Measurements from ENCODE around the gene CTXN2. TPM values are rescaled to one million over a fixed set of nuclear protein-coding genes. Genes with fewer than 3 reads are reported as not detected.
A peak's percentile ranks its signal among the peaks of the same experiment; 100 is the strongest.

The CTXN2 gene
- total and polyA plus RNA-seq, 2 of the 13 experiments (the other 11 are each of a cell fraction or from before 2014, with no cell fraction given), result not detected

- TF ChIP-seq GMEB2 (CRISPR knock-in tag; IDR thresholded peaks at IDR 0.05; ENCODE audit: low read depth) (no peak), ZNF441 (CRISPR knock-in tag; IDR thresholded peaks at IDR 0.05; ENCODE audit: borderline replicate concordance) (peak; percentile 86), ZBTB38 (CRISPR knock-in tag; IDR thresholded peaks at IDR 0.05) (no peak), NR2F6 (IDR thresholded peaks at IDR 0.05) (no peak), NR2F6 (CRISPR knock-in tag; IDR thresholded peaks at IDR 0.05) (no peak), STAT5B (CRISPR knock-in tag; IDR thresholded peaks at IDR 0.05) (0 out of 2 replicates have a peak, but pooled peaks have one; percentile 53), ADNP (CRISPR knock-in tag; IDR thresholded peaks at IDR 0.05) (no peak), ELF3 (CRISPR knock-in tag; IDR thresholded peaks at IDR 0.05) (0 out of 2 replicates have a peak, but pooled peaks have one; percentile 46), PHF20 (CRISPR knock-in tag; IDR thresholded peaks at IDR 0.05) (no peak), FLYWCH1 (CRISPR knock-in tag; IDR thresholded peaks at IDR 0.05) (no peak), KDM5A (IDR thresholded peaks at IDR 0.05; ENCODE audit: borderline replicate concordance, low read length) (no peak), ZNF543 (CRISPR knock-in tag; IDR thresholded peaks at IDR 0.05) (no peak), ZNF709 (CRISPR knock-in tag; IDR thresholded peaks at IDR 0.05) (no peak), KDM5B (CRISPR knock-in tag; IDR thresholded peaks at IDR 0.05; ENCODE audit: borderline replicate concordance) (no peak), ZNF792 (CRISPR knock-in tag; IDR thresholded peaks at IDR 0.05) (0 out of 2 replicates have a peak, but pooled peaks have one; percentile 61), SOX5 (CRISPR knock-in tag; IDR thresholded peaks at IDR 0.05; ENCODE audit: borderline replicate concordance) (peak; percentile 20; the same call in 1 of the 2 replicates), ZBTB1 (CRISPR knock-in tag; IDR thresholded peaks at IDR 0.05; ENCODE audit: borderline replicate concordance) (no peak), ZNF589 (CRISPR knock-in tag; conservative IDR thresholded peaks at IDR 0.05) (no peak), EED (CRISPR knock-in tag; IDR thresholded peaks at IDR 0.05) (no peak), GATA4 (IDR thresholded peaks at IDR 0.05; ENCODE audit: borderline replicate concordance, low read depth) (no peak), CCDC6 (CRISPR knock-in tag; IDR thresholded peaks at IDR 0.05) (no peak), MAFF (IDR thresholded peaks at IDR 0.05; ENCODE audit: low read depth, low read length) (no peak), ZNF431 (CRISPR knock-in tag; IDR thresholded peaks at IDR 0.05; ENCODE audit: borderline replicate concordance, low read depth) (no peak), POLR2AphosphoS5 (IDR thresholded peaks at IDR 0.05; ENCODE audit: low read depth, low read length) (no peak), POGZ (CRISPR knock-in tag; IDR thresholded peaks at IDR 0.05) (no peak), ARNTL (CRISPR knock-in tag; IDR thresholded peaks at IDR 0.05) (no peak), ZSCAN25 (CRISPR knock-in tag; IDR thresholded peaks at IDR 0.05) (no peak), ATF1 (CRISPR knock-in tag; IDR thresholded peaks at IDR 0.05) (no peak)
- TF ChIP-seq, protein P1, sequence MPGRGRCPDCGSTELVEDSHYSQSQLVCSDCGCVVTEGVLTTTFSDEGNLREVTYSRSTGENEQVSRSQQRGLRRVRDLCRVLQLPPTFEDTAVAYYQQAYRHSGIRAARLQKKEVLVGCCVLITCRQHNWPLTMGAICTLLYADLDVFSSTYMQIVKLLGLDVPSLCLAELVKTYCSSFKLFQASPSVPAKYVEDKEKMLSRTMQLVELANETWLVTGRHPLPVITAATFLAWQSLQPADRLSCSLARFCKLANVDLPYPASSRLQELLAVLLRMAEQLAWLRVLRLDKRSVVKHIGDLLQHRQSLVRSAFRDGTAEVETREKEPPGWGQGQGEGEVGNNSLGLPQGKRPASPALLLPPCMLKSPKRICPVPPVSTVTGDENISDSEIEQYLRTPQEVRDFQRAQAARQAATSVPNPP (CRISPR knock-in tag; IDR thresholded peaks at IDR 0.05), result no peak
- TF ChIP-seq, protein P2, sequence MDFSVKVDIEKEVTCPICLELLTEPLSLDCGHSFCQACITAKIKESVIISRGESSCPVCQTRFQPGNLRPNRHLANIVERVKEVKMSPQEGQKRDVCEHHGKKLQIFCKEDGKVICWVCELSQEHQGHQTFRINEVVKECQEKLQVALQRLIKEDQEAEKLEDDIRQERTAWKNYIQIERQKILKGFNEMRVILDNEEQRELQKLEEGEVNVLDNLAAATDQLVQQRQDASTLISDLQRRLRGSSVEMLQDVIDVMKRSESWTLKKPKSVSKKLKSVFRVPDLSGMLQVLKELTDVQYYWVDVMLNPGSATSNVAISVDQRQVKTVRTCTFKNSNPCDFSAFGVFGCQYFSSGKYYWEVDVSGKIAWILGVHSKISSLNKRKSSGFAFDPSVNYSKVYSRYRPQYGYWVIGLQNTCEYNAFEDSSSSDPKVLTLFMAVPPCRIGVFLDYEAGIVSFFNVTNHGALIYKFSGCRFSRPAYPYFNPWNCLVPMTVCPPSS (IDR thresholded peaks at IDR 0.05), result no peak
Observed at GRCh38 chr15:48190932-48191573, 412 bp upstream of the CTXN2 start (continued).

Data from HepG2 (cell line).